ENCODE measurements around the gene CNTNAP2.

GRCh38 chr7:146575903-146576302, 459.3 kb downstream of the CNTNAP2 start:
- TF ChIP-seq CTCF (IDR thresholded peaks at IDR 0.05; ENCODE audit: low read depth, low read length, missing input control), result no peak
- TF ChIP-seq RAD21 (IDR thresholded peaks at IDR 0.05), result no peak
- no peak for TF ChIP-seq EGR1 (IDR thresholded peaks at IDR 0.05; ENCODE audit: low read depth in 2 of 2)
- TF ChIP-seq ATF3 (IDR thresholded peaks at IDR 0.05), result no peak
